Measurements from ENCODE around the gene HECA.

- TF ChIP-seq EZH2phosphoT487 (IDR thresholded peaks at IDR 0.05; ENCODE audit: low read depth, severe bottlenecking, unreplicated experiment) (no peak), CTCF (IDR thresholded peaks at IDR 0.05; ENCODE audit: poor library complexity) (no peak), EZH2 (IDR thresholded peaks at IDR 0.05; ENCODE audit: borderline replicate concordance) (no peak)
These were observed 18.7 kb upstream of the HECA start for GRCh38 chr6:139115989-139116758.

Measured in hepatocyte (in vitro differentiated cells).